ENCODE data around the gene ITGA1. TPM values are rescaled to one million over a fixed set of nuclear protein-coding genes. Genes with fewer than 3 reads are reported as not detected.
A peak's percentile ranks its signal among the peaks of the same experiment; 100 is the strongest.

ITGA1 gene
- polyA plus RNA-seq, 3 donors: 0.33 to 0.89 (median 0.79) TPM

DNA sequence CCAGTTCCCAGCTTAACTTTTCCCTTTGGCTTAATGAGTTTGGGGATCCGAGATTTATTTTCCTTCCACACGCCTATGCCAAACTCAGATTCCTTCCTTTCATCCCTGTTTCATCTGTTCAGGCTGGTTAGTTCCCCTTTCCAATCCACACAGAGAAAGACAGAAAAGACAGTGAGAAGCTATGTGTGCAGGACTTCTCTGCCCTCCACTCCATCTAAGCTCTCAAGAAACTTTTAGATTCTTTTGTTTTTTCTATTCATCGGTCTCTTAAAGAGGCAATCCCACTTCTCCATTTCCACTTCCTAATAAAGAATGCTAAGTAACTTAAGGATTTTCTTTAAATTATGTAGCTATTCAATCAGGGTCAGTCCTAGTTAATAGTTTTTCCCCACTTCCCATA lies 11.2 kb downstream of the ITGA1 start:
- intact Hi-C loops (cut with micrococcal nuclease): loop anchor here in 1 of 2 donors (10.0 kb wide), 1 partner anchor 1506 kb away; no protein-coding TSS in a partner anchor
- H3K27me3 Mint-ChIP-seq (ENCODE audit: low read depth in 3 of 3): peaks cover 0 to 3% (median 0%) of the 10 kb centered on the region in 3 donors
- Histone ChIP-seq H3K36me3 (replicated peaks in 1 of 2; ENCODE audit: control insufficient read depth in 1 of 2, insufficient read depth in 2 of 2, low read length in 2 of 2) (no peaks in the 10 kb centered on the region), H3K9me3 (replicated peaks in 1 of 2; ENCODE audit: control insufficient read depth in 1 of 2, insufficient read depth in 1 of 2, low read length in 2 of 2) (no peaks in the 10 kb centered on the region), H3K27me3 (ENCODE audit: control insufficient read depth in 2 of 2, insufficient read depth in 2 of 2, low read length in 2 of 2) (no peaks in the 10 kb centered on the region), H3K9ac (ENCODE audit: insufficient read depth, low read length, poor library complexity, severe bottlenecking) (peak overlapping the region; percentile 89), H3K79me2 (ENCODE audit: insufficient read depth, low read length) (peaks cover 45% of the 10 kb centered on the region), H4K20me1 (ENCODE audit: insufficient read depth, low read length) (no peaks in the 10 kb centered on the region), H3K4me1 (ENCODE audit: control insufficient read depth in 1 of 2, insufficient read depth in 2 of 2, low read length in 2 of 2) (peaks cover 44 to 59% of the 10 kb centered on the region in 2 donors), H3K27ac (ENCODE audit: low read depth in 1 of 2, low read length in 2 of 2) (peak overlapping the region; percentile 98 to 100), H3K4me2 (replicated peaks; ENCODE audit: extremely low read depth, low read length, poor library complexity, severe bottlenecking) (peak overlapping the region; percentile 76), H3K4me3 (replicated peaks in 1 of 3; ENCODE audit: low read depth in 2 of 3, low read length in 3 of 3) (peak overlapping the region; percentile 63 to 85 (median 81)), H2AFZ (ENCODE audit: insufficient read depth, low read depth, low read length, poor library complexity, severe bottlenecking) (peak overlapping the region; percentile 80)
- H3K36me3 Mint-ChIP-seq: peaks cover 3 to 5% of the 10 kb centered on the region in 2 donors
- TF ChIP-seq, protein P1, sequence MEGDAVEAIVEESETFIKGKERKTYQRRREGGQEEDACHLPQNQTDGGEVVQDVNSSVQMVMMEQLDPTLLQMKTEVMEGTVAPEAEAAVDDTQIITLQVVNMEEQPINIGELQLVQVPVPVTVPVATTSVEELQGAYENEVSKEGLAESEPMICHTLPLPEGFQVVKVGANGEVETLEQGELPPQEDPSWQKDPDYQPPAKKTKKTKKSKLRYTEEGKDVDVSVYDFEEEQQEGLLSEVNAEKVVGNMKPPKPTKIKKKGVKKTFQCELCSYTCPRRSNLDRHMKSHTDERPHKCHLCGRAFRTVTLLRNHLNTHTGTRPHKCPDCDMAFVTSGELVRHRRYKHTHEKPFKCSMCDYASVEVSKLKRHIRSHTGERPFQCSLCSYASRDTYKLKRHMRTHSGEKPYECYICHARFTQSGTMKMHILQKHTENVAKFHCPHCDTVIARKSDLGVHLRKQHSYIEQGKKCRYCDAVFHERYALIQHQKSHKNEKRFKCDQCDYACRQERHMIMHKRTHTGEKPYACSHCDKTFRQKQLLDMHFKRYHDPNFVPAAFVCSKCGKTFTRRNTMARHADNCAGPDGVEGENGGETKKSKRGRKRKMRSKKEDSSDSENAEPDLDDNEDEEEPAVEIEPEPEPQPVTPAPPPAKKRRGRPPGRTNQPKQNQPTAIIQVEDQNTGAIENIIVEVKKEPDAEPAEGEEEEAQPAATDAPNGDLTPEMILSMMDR (IDR thresholded peaks at IDR 0.05): no peak
- H3K4me1 Mint-ChIP-seq: peaks cover 58% of the 10 kb centered on the region
- no peaks in the 10 kb centered on the region for H3K9me3 Mint-ChIP-seq
- no CpG with 5 or more reads among the region's 3 CpGs for WGBS (ENCODE audit: insufficient coverage)
- H3K27ac Mint-ChIP-seq: peak overlapping the region; percentile 91 to 99 (median 97)
- peak overlapping the region; percentile 91 to 94 for H3K4me3 Mint-ChIP-seq
- peak; percentile 24 to 58 (median 43) for DNase-seq

DNA sequence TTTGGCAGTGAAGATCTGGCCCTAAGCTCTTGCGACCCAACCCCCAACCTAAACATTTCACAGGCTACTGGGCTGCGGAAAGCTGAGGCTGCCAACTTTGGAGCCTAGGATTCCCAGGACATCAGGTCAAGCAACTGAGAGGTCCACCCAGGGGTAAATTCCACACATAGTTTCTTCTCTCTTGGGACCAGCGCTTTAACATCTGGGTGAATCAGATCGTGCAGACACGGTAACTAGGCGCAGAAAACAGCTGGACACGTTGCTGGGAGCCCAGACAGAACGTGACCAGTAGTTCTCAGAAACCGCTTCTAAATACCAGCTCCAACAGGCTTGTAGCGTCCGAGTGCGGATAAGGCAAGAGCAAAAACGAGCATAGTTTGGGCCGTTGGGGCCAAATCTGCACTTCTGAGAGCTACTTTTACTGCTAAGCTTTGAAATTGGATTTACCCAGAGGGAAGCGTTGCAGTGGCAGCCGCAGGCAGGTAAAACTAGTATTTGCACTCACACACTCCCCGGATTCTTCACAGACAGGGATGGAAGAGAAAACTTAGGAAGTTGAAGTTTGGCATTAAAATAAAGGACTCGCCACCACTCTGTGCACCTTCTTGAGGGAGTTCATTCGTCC lies 11.8 kb downstream of the ITGA1 start:
- Mint-ChIP-seq H3K9me3 (no peaks in the 10 kb centered on the region), H3K27me3 (ENCODE audit: low read depth in 3 of 3) (peaks cover 0 to 3% (median 0%) of the 10 kb centered on the region in 3 donors), H3K36me3 (peaks cover 3 to 5% of the 10 kb centered on the region in 2 donors), H3K4me1 (peaks cover 61% of the 10 kb centered on the region), H3K27ac (peak overlapping the region; percentile 91 to 99 (median 97)), H3K4me3 (peak overlapping the region; percentile 91 to 94)
- no peaks in the 10 kb centered on the region for H3K27me3 ChIP-seq (ENCODE audit: control insufficient read depth in 2 of 2, insufficient read depth in 2 of 2, low read length in 2 of 2)
- no peaks in the 10 kb centered on the region for H3K36me3 ChIP-seq (replicated peaks in 1 of 2; ENCODE audit: control insufficient read depth in 1 of 2, insufficient read depth in 2 of 2, low read length in 2 of 2)
- H3K4me3 ChIP-seq (replicated peaks in 1 of 3; ENCODE audit: low read depth in 2 of 3, low read length in 3 of 3): peak overlapping the region; percentile 63 to 85 (median 81)
- H3K4me2 ChIP-seq (replicated peaks; ENCODE audit: extremely low read depth, low read length, poor library complexity, severe bottlenecking): peak overlapping the region; percentile 76
- WGBS (ENCODE audit: insufficient coverage): 0% methylated on average over 16 of the region's 19 CpGs
- H3K79me2 ChIP-seq (ENCODE audit: insufficient read depth, low read length): peaks cover 50% of the 10 kb centered on the region
- peak overlapping the region; percentile 98 to 100 for H3K27ac ChIP-seq (ENCODE audit: low read depth in 1 of 2, low read length in 2 of 2)
- H2AFZ ChIP-seq (ENCODE audit: insufficient read depth, low read depth, low read length, poor library complexity, severe bottlenecking): peak overlapping the region; percentile 80
- H3K9ac ChIP-seq (ENCODE audit: insufficient read depth, low read length, poor library complexity, severe bottlenecking): peak overlapping the region; percentile 89
- intact Hi-C loops (cut with micrococcal nuclease): loop anchor here in 1 of 2 donors (10.0 kb wide), 1 partner anchor 1505 kb away; no protein-coding TSS in a partner anchor
- no peaks in the 10 kb centered on the region for H4K20me1 ChIP-seq (ENCODE audit: insufficient read depth, low read length)
- DNase-seq: peak; percentile 38 to 58 (median 52)
- TF ChIP-seq, protein P1 (IDR thresholded peaks at IDR 0.05): no peak
- H3K4me1 ChIP-seq (ENCODE audit: control insufficient read depth in 1 of 2, insufficient read depth in 2 of 2, low read length in 2 of 2): peaks cover 47 to 64% of the 10 kb centered on the region in 2 donors
- no peaks in the 10 kb centered on the region for H3K9me3 ChIP-seq (replicated peaks in 1 of 2; ENCODE audit: control insufficient read depth in 1 of 2, insufficient read depth in 1 of 2, low read length in 2 of 2)

All from CD14-positive monocyte (primary cell).